Testis (tissue), 2 donors: ENCODE results near the gene LONP1.

Source experiments
- POLR2A ChIP-seq: fragments of 450-650 bp; IDR thresholded peaks from one replicate; pipeline ENCODE4 v1.6.1; 2017; ENCODE audit warnings: antibody characterized with exemption, mild to moderate bottlenecking, moderate library complexity
- TF ChIP-seq, protein P1 (sequence below), 3 experiments: fragments of 450-650 bp in 2 of 3; fragments of 200-600 bp in 1 of 3; sonication (generic) in 1 of 3; IDR thresholded peaks; one replicate each; pipeline ENCODE4 v1.5.1; 2016 to 2019; ENCODE audit warnings: antibody characterized with exemption in 3 of 3, mild to moderate bottlenecking in 2 of 3, moderate library complexity in 1 of 3

DNA sequence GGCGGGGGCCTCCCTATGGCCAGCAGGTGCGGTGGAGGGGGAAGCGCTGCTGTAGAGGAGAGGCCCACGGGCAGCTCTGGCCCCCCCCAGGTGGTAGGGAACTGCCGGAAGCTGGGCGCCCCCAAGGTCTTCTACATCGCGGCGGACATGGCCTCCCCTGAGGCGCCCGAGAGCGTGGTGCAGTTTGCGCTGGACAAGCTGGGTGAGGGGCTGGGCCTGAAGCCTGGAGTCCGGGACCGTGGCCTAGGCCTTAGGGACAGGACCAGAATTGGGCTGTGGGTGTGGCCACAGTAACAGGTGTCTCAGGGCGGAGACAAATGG, 33.7 kb downstream of the LONP1 start:
- TF ChIP-seq, protein P1, sequence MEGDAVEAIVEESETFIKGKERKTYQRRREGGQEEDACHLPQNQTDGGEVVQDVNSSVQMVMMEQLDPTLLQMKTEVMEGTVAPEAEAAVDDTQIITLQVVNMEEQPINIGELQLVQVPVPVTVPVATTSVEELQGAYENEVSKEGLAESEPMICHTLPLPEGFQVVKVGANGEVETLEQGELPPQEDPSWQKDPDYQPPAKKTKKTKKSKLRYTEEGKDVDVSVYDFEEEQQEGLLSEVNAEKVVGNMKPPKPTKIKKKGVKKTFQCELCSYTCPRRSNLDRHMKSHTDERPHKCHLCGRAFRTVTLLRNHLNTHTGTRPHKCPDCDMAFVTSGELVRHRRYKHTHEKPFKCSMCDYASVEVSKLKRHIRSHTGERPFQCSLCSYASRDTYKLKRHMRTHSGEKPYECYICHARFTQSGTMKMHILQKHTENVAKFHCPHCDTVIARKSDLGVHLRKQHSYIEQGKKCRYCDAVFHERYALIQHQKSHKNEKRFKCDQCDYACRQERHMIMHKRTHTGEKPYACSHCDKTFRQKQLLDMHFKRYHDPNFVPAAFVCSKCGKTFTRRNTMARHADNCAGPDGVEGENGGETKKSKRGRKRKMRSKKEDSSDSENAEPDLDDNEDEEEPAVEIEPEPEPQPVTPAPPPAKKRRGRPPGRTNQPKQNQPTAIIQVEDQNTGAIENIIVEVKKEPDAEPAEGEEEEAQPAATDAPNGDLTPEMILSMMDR (IDR thresholded peaks at IDR 0.05), result no peak
- TF ChIP-seq POLR2A, result no peak
